ENCODE results near the gene SYCP2L.

The SYCP2L gene

DNA sequence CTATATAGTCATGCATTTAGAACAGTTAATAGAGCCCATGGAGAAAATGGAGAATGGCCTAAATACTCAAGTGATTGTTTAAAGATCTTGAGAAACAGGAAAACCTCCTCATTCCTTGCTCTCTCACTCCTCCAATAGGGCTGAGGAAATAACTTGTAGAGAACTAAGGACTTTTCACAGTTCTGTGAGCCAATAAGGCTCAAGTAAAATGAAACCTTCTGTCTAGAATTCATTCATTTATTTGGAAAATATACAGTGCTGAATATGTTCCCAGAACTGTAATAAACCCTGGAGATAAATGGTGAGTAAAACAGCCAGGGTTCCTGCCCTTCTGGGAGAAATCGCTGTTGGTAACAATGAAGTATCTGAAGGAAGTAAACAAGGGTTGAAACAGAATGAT is 122.0 kb downstream of the SYCP2L start:
- no peak for DNase-seq (ENCODE audit: low read depth)

DNA sequence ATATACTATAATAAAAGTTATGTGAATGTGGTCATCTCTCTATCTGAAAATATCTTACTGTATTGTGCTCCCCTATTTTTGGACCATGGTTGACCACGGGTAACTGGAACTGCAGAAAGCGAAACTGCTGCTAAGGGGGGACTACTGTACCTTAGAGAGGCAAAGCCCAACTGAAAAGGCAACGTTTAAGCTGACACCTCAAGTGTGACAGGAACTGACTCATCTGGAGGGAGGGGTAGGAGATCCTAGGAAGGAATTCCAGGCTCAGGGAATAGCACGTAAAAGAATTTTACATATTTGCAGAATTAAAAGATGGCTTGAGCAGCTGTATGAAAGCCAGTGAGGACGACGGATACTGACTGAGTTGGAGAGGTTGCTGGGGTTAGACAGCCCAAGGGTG is 122.5 kb downstream of the SYCP2L start:
- no peak for DNase-seq (ENCODE audit: low read depth)

DNA sequence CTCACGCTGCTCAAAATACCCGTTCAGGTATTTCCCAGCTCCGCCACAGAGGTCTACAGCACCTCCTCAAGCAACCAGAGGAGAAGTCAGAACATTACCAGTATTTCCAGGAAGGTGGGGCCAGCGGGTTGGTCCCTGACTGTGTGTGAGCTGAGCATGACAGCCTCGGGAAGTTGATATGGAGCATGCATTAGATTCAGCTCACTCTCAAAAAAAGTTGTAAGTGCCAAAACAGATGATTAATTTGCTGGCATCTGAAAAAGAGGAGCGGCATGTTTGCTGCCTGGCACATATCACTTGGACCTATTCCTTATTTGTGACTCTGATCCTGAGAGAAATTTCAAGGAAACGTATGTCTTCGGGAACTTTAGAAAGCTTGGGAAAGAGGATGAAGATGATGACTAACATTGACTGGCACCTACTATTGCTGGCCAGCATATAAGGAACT is 125.0 kb downstream of the SYCP2L start:
- DNase-seq (ENCODE audit: low read depth) = no peak

DNA sequence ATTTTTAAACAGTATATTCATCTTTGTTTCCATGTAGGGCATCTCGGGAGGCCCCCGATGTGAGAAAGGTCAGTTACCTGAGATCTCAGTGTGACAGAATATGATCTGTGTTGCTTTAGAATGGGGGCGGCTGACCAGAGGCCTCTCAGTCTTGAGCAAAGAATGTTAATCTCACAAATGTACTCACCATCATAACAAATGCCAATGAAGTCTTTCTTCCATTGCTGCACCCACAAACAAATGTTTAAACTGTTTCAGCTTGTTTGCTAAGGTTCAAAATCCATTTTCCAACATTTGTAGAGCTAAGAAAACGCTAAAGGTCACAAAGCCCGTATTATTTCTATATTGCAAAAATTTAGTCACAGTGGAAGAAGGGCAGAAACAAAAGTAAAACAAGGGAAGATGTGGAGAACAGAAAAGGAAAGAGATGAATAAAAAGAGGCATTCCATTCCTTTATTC is 125.5 kb downstream of the SYCP2L start:
- DNase-seq (ENCODE audit: low read depth) = no peak

DNA sequence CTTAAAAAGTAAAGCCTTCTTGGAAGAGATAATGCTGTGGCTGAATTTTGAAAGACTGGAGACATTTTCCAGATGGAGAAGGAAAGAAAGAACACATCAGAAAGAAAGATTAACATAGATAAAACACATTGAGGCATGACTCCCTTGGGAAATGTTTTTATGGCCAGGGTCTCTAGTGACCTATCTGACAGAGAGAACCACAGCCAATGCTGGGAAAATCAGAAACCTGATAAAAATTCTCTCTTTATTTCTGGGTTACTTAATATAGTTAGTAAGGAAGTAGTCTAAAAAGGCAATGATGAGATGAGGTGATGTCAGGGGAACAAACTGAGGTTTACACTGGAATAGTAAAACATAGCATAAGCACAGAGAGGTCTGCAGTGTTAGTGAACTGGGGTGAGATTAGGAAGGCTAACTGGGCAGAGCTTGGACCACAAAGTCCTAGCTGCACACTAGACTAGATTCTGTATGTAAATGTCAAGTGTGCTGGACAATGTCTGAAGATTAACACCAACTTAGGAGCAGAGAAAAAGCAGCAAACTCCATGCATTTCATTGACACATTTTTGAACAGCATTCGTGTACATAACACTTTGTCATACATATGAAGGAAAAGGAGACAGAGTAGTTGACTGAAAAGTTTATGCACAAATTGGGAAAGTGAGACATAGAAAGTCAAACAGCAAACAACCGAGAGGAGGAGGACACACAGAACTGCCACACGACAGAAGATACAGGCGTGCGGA is 126.3 kb downstream of the SYCP2L start:
- no peak for DNase-seq (ENCODE audit: low read depth)

DNA sequence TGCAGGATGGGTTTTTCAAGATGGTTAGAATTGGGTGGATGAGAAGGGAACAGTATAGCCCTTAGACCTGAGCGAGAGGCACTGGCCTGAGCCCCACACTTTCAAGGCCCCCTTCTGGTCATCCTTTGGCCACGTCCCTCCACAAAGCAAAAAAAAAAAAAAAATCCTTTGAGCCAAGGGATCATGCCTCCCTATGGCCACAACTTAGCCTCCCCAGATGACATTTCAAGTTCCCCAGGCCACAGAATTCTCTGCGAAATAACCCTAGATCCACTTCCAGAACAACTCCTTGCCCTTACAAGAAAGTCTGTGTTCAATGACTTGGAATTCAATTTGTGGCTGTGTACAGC is 126.8 kb downstream of the SYCP2L start:
- no peak for DNase-seq (ENCODE audit: low read depth)

DNA sequence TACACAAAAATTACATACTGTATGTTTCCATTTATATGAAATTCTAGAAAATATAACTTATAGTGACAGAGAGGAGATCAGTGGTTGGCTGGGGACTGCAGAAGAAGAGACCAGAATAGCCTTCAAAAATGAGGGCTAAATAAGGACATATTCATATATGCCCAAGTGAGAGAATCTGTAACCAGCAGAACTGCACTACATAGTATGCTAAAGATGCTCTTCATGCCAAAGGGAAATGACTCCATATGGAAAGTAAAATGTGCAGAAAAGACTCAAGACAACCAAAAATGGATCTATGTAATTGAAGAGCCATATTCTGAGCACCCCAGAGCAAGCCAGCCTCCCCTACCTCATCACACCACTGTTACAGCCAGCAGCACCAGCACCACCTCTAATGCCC is 128.2 kb downstream of the SYCP2L start:
- DNase-seq (ENCODE audit: low read depth) = no peak

DNA sequence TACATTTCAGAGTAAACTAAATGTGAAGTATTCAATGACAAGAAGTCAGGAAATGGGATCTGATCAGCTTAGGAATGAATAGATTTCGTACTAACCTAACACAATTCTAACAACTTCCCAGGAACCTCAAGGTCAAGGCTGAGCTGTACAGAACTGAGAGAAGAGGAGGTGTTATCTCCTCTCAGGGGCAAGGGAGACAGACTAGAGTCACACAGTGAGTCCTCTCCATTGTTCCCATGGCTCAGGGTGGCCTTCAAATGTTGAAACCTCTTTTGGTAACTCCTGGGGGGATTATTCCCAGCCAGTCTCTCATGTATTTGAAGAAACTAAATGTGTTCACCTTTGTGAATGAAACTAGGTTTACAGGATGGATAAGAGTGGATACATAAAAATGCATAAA is 129.6 kb downstream of the SYCP2L start:
- DNase-seq (ENCODE audit: low read depth) = no peak

DNA sequence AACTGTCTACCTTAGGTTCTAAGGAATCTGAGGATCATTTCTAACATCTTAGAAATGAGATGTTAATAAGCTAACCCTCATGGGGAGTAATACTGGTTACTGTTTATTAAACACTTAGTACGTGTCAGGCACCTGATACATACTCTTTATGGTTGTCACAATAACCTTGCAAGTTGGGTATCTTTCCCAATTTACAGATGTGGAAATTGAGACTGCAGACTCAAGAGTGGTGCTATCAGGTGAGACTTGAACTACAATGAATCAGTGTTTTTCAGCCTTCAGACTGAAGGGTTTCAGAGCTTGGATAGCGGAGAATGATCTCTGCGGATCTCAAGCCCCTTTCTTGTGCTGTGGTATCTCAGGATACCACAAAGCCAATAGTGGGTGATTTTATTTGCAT is 130.2 kb downstream of the SYCP2L start:
- no peak for DNase-seq (ENCODE audit: low read depth)

DNA sequence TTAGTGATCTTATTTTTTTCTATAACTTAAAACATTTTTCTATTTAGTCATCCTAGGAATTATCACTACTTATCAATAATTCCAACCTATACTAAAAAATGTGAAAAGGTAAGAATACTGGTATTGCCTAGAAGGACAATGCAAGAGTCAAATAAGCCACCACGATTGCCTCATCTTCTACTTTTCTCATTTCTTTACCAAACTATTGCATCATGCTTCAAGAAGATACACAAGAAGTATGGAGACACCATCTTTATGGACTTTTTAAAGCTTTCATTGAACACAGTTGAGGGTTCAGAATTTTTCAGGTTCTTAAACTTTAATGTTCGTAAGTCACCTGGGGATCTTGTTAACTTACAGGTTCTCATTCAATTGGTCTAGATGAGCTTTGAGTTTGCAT is 131.4 kb downstream of the SYCP2L start:
- no peak for DNase-seq (ENCODE audit: low read depth)

DNA sequence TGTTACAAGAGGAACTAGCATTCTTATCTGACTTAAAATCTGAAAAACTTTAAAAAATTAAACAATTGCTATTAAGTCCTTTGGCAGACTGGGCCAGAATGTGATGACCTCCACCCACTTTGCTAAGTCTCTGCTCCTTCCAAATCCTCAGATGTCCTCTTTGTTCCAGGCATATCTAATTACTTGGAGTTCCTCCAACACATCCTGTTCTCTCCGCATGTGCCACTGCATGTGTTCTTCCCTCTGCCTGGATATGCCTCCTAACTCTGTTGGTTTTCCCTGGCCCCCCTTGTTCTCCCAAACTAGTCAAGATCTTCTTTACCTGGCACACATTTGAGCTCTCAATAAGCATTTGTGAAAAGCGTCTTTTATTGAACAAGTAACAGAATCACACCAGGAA is 134.2 kb downstream of the SYCP2L start:
- DNase-seq (ENCODE audit: low read depth) = no peak

DNA sequence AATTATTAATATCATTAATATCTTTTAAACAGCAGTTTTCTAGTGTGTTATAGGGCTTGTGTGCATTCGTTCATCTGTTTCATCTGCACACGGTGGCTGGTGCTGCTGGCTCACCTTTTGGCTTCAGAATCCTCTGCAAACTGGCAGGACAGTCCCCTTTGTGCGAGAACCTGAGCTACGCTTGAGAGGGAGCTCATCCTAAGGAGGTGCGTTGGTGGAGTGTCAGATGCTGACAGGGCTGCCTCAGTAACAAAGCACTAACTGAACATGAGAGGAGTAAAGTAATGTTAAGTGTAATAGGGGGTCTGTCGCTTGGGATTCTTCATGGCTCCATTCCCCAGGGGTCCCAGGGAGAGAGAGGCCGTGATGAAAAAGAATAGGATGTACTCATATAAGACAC is 134.9 kb downstream of the SYCP2L start:
- DNase-seq (ENCODE audit: low read depth) = no peak

DNA sequence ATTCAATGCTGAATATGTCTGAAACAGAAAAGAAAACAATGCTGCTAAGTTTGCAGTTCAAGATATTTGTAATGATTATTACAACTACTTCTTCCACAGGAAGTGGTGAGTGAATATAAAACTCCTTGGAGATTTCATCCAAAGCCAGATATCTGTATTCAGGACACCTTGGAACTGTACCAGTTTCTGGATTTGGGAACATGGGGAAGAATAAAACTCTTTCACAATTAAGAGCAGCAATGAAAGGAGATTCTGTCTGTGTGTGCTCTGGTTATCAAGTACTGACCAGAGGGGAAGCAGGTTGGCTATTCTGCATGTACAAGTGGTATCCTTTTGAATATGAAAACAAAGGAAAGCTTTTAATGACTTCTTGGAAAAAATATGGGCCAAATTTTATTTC is 136.2 kb downstream of the SYCP2L start:
- no peak for DNase-seq (ENCODE audit: low read depth)

Measured in stimulated activated CD8-positive, alpha-beta memory T cell treated with anti-CD3 and anti-CD28 coated beads, Interleukin-7, amount 100 ng/mL, for 24 hours (primary cell).